Suprapubic skin (tissue), 4 donors: ENCODE results near the gene TBC1D24.

Experiments used
- EP300 ChIP-seq: sonication (generic); formaldehyde crosslinking; IDR thresholded peaks from one replicate; pipeline ENCODE4 v1.6.1; 2017; ENCODE audit warnings: antibody characterized with exemption
- POLR2A ChIP-seq, 2 donors: fragments of 450-650 bp; IDR thresholded peaks; one replicate each; pipeline ENCODE4 v1.6.1; 2017; ENCODE audit warnings: antibody characterized with exemption in 2 of 2, mild to moderate bottlenecking in 2 of 2, moderate library complexity in 2 of 2
- POLR2AphosphoS5 ChIP-seq, 3 donors: sonication (generic); formaldehyde crosslinking; IDR thresholded peaks; one replicate each; pipeline ENCODE4 v1.6.1; 2017; ENCODE audit warnings: antibody characterized with exemption in 3 of 3
- TF ChIP-seq, protein P1 (sequence below), 2 donors: fragments of 200-600 bp in 1 of 2; fragments of 450-650 bp in 1 of 2; sonication (generic) in 1 of 2; IDR thresholded peaks; one replicate each; pipeline ENCODE4 v1.5.1; 2016 to 2019; ENCODE audit warnings: antibody characterized with exemption in 2 of 2, mild to moderate bottlenecking in 1 of 2, moderate library complexity in 1 of 2

GRCh38 chr16:2527784-2528100 lies 52.8 kb downstream of the TBC1D24 start:
- no peak for TF ChIP-seq POLR2A (IDR thresholded peaks at IDR 0.05)
- no peak for TF ChIP-seq EP300
- TF ChIP-seq, protein P1, sequence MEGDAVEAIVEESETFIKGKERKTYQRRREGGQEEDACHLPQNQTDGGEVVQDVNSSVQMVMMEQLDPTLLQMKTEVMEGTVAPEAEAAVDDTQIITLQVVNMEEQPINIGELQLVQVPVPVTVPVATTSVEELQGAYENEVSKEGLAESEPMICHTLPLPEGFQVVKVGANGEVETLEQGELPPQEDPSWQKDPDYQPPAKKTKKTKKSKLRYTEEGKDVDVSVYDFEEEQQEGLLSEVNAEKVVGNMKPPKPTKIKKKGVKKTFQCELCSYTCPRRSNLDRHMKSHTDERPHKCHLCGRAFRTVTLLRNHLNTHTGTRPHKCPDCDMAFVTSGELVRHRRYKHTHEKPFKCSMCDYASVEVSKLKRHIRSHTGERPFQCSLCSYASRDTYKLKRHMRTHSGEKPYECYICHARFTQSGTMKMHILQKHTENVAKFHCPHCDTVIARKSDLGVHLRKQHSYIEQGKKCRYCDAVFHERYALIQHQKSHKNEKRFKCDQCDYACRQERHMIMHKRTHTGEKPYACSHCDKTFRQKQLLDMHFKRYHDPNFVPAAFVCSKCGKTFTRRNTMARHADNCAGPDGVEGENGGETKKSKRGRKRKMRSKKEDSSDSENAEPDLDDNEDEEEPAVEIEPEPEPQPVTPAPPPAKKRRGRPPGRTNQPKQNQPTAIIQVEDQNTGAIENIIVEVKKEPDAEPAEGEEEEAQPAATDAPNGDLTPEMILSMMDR (IDR thresholded peaks at IDR 0.05), result no peak
- no peak for TF ChIP-seq POLR2AphosphoS5 (IDR thresholded peaks at IDR 0.05)
